Trophoblast cell (in vitro differentiated cells and primary cell): Measurements from ENCODE around the gene CABP4.

Experiments
- DNase-seq, 2 donors: peaks; one replicate each; pipeline ENCODE4 v3.0.0-alpha.2; 2016
- H2AFZ ChIP-seq: 2 replicates; pipeline ENCODE4 v1.6.1; 2013; ENCODE audit warnings: low read length, moderate library complexity, mild to moderate bottlenecking; ENCODE audit not compliant: insufficient read depth, poor library complexity
- H2AK5ac ChIP-seq: 2 replicates; pipeline ENCODE4 v1.6.1; 2013; ENCODE audit warnings: mild to moderate bottlenecking, low read length
- H2BK120ac ChIP-seq: 2 replicates; pipeline ENCODE4 v1.6.1; 2013; ENCODE audit warnings: low read length, mild to moderate bottlenecking, moderate library complexity; ENCODE audit not compliant: insufficient read depth, poor library complexity
- H2BK12ac ChIP-seq: 2 replicates; pipeline ENCODE4 v1.6.1; 2013; ENCODE audit warnings: mild to moderate bottlenecking, low read length, moderate library complexity
- H2BK5ac ChIP-seq: 2 replicates; pipeline ENCODE4 v1.6.1; 2013; ENCODE audit warnings: low read length, low read depth, moderate library complexity, mild to moderate bottlenecking; ENCODE audit not compliant: poor library complexity
- H3K14ac ChIP-seq: 2 replicates; pipeline ENCODE4 v1.6.1; 2013; ENCODE audit warnings: mild to moderate bottlenecking, low read length
- H3K18ac ChIP-seq: 2 replicates; pipeline ENCODE4 v1.6.1; 2013; ENCODE audit warnings: mild to moderate bottlenecking, low read length
- H3K23ac ChIP-seq: 2 replicates; pipeline ENCODE4 v1.6.1; 2013; ENCODE audit warnings: low read length
- H3K27ac ChIP-seq: 2 replicates; pipeline ENCODE4 v1.5.1; 2013; ENCODE audit warnings: low read depth, mild to moderate bottlenecking, inconsistent platforms, low read length, moderate library complexity
- H3K27me3 ChIP-seq: 2 replicates; pipeline ENCODE4 v1.6.1; 2013; ENCODE audit warnings: inconsistent platforms, mild to moderate bottlenecking, low read length, moderate library complexity; ENCODE audit not compliant: insufficient read depth
- H3K36me3 ChIP-seq, 2 experiments: 1 replicate in 1 of 2; 2 replicates in 1 of 2; pipeline ENCODE4 v1.6.1; 2013; ENCODE audit warnings: low read length in 2 of 2, mild to moderate bottlenecking in 2 of 2, moderate library complexity in 1 of 2; ENCODE audit not compliant: insufficient read depth in 2 of 2, control insufficient read depth in 1 of 2
- H3K4ac ChIP-seq: 2 replicates; pipeline ENCODE4 v1.6.1; 2013; ENCODE audit warnings: low read depth, mild to moderate bottlenecking, low read length, moderate library complexity
- H3K4me1 ChIP-seq, 2 experiments: 1 replicate in 1 of 2; 2 replicates in 1 of 2; pipeline ENCODE4 v1.6.1; 2013; ENCODE audit warnings: low read length in 2 of 2, mild to moderate bottlenecking in 2 of 2, moderate library complexity in 1 of 2; ENCODE audit not compliant: insufficient read depth in 2 of 2, control insufficient read depth in 1 of 2
- H3K4me2 ChIP-seq: 2 replicates; pipeline ENCODE4 v1.6.1; 2013; ENCODE audit warnings: inconsistent platforms, mild to moderate bottlenecking, low read length, moderate library complexity
- H3K4me3 ChIP-seq: 2 replicates; pipeline ENCODE4 v1.5.1; 2013; ENCODE audit warnings: mild to moderate bottlenecking, low read depth, low read length, inconsistent platforms
- H3K79me1 ChIP-seq: one replicate; pipeline ENCODE4 v1.6.1; 2013; ENCODE audit warnings: low read length
- H3K79me2 ChIP-seq: 2 replicates; pipeline ENCODE4 v1.6.1; 2013; ENCODE audit warnings: low read length, mild to moderate bottlenecking; ENCODE audit not compliant: control insufficient read depth, insufficient read depth, poor library complexity
- H3K9ac ChIP-seq: 2 replicates; pipeline ENCODE4 v1.6.1; 2013; ENCODE audit warnings: mild to moderate bottlenecking, low read length
- H3K9me3 ChIP-seq: 2 replicates; pipeline ENCODE4 v1.6.1; 2013; ENCODE audit warnings: low read depth, mild to moderate bottlenecking, control low read depth, inconsistent platforms, low read length; ENCODE audit not compliant: insufficient read depth
- H4K12ac ChIP-seq: 2 replicates; pipeline ENCODE4 v1.6.1; 2013; ENCODE audit warnings: low read depth, mild to moderate bottlenecking, low read length, moderate library complexity
- H4K8ac ChIP-seq: 2 replicates; pipeline ENCODE4 v1.6.1; 2013; ENCODE audit warnings: low read depth, mild to moderate bottlenecking, low read length, moderate library complexity
- H4K91ac ChIP-seq: one replicate; pipeline ENCODE4 v1.6.1; 2013; ENCODE audit warnings: low read depth, mild to moderate bottlenecking, low read length, moderate library complexity
- WGBS: extraction: QIAGEN DNeasy Blood & Tissue Kit; methylation state at CpG from one replicate; pipeline ENCODE4 v1.1.7; 2013; ENCODE audit warnings: missing lambda C conversion rate; ENCODE audit not compliant: insufficient read length, insufficient coverage; ENCODE audit errors: extremely low coverage; 5-methylcytosine and 5-hydroxymethylcytosine counted together

The CABP4 gene

GRCh38 chr11:67493548-67494370 lies 38.6 kb downstream of the CABP4 start:
- Histone ChIP-seq H3K9ac (no peak overlapping the region), H3K4ac (no peak overlapping the region), H4K8ac (no peak overlapping the region), H3K4me3 (no peak overlapping the region), H3K4me1 (no peaks in the 10 kb centered on the region), H4K12ac (no peak overlapping the region), H3K79me1 (no peaks in the 10 kb centered on the region), H3K36me3 (peaks cover 94 to 96% of the 10 kb centered on the region in 2 experiments), H3K79me2 (no peaks in the 10 kb centered on the region), H2BK5ac (no peak overlapping the region), H3K9me3 (no peaks in the 10 kb centered on the region), H2BK120ac (no peak overlapping the region), H3K27me3 (no peaks in the 10 kb centered on the region), H3K14ac (no peak overlapping the region), H2AFZ (no peak overlapping the region), H3K18ac (no peak overlapping the region), H2AK5ac (no peak overlapping the region), H4K91ac (no peak overlapping the region), H3K4me2 (no peak overlapping the region), H3K27ac (no peak overlapping the region), H2BK12ac (no peak overlapping the region), H3K23ac (no peak overlapping the region)
- DNase-seq, result no peak
- WGBS, result no CpG with 5 or more reads among the region's 65 CpGs

- Histone ChIP-seq H3K27me3 (no peaks in the 10 kb centered on the region), H2BK120ac (no peak overlapping the region), H4K8ac (no peak overlapping the region), H3K4me3 (no peak overlapping the region), H3K4me2 (no peak overlapping the region), H3K23ac (no peak overlapping the region), H2AK5ac (no peak overlapping the region), H4K91ac (no peak overlapping the region), H3K36me3 (peaks cover 93 to 95% of the 10 kb centered on the region in 2 experiments), H3K9ac (no peak overlapping the region), H3K14ac (no peak overlapping the region), H4K12ac (no peak overlapping the region), H3K79me2 (no peaks in the 10 kb centered on the region), H2BK5ac (no peak overlapping the region), H3K79me1 (no peaks in the 10 kb centered on the region), H2BK12ac (no peak overlapping the region), H3K18ac (no peak overlapping the region), H3K27ac (no peak overlapping the region), H3K4me1 (no peaks in the 10 kb centered on the region), H3K4ac (no peak overlapping the region), H2AFZ (no peak overlapping the region), H3K9me3 (no peaks in the 10 kb centered on the region)
- WGBS, result no CpG with 5 or more reads among the region's 59 CpGs
- no peak for DNase-seq
Measured at GRCh38 chr11:67494371-67495233, 39.4 kb downstream of the CABP4 start.

- no peak overlapping the region for H2AFZ ChIP-seq
- H3K27ac ChIP-seq, result no peak overlapping the region
- H3K4ac ChIP-seq, result no peak overlapping the region
- no peak overlapping the region for H3K4me3 ChIP-seq
- H3K36me3 ChIP-seq, result peaks cover 93 to 96% of the 10 kb centered on the region in 2 experiments
- H2BK5ac ChIP-seq, result no peak overlapping the region
- H2BK120ac ChIP-seq, result no peak overlapping the region
- H3K23ac ChIP-seq, result no peak overlapping the region
- no peak overlapping the region for H3K18ac ChIP-seq
- H3K79me2 ChIP-seq, result no peaks in the 10 kb centered on the region
- H3K79me1 ChIP-seq, result no peaks in the 10 kb centered on the region
- DNase-seq, result no peak
- no peaks in the 10 kb centered on the region for H3K9me3 ChIP-seq
- H3K14ac ChIP-seq, result no peak overlapping the region
- no peak overlapping the region for H2BK12ac ChIP-seq
- H3K4me2 ChIP-seq, result no peak overlapping the region
- no peak overlapping the region for H4K12ac ChIP-seq
- no peak overlapping the region for H3K9ac ChIP-seq
- H2AK5ac ChIP-seq, result no peak overlapping the region
- no peaks in the 10 kb centered on the region for H3K4me1 ChIP-seq
- no peak overlapping the region for H4K8ac ChIP-seq
- no peaks in the 10 kb centered on the region for H3K27me3 ChIP-seq
- WGBS, result no CpG with 5 or more reads among the region's 16 CpGs
- H4K91ac ChIP-seq, result no peak overlapping the region
Measured at GRCh38 chr11:67495234-67496005, 40.3 kb downstream of the CABP4 start.

- no peak overlapping the region for H2AK5ac ChIP-seq
- no peaks in the 10 kb centered on the region for H3K79me1 ChIP-seq
- no peak overlapping the region for H3K18ac ChIP-seq
- no CpG with 5 or more reads among the region's 12 CpGs for WGBS
- DNase-seq, result no peak
- no peak overlapping the region for H2BK120ac ChIP-seq
- no peak overlapping the region for H4K12ac ChIP-seq
- no peak overlapping the region for H4K8ac ChIP-seq
- no peak overlapping the region for H3K14ac ChIP-seq
- H3K4me3 ChIP-seq, result no peak overlapping the region
- H3K4me2 ChIP-seq, result no peak overlapping the region
- no peak overlapping the region for H3K27ac ChIP-seq
- no peaks in the 10 kb centered on the region for H3K9me3 ChIP-seq
- no peak overlapping the region for H2BK5ac ChIP-seq
- no peak overlapping the region for H2BK12ac ChIP-seq
- no peaks in the 10 kb centered on the region for H3K79me2 ChIP-seq
- H3K27me3 ChIP-seq, result no peaks in the 10 kb centered on the region
- no peak overlapping the region for H3K4ac ChIP-seq
- no peak overlapping the region for H4K91ac ChIP-seq
- peaks cover 88 to 91% of the 10 kb centered on the region in 2 experiments for H3K36me3 ChIP-seq
- H3K4me1 ChIP-seq, result no peaks in the 10 kb centered on the region
- H2AFZ ChIP-seq, result no peak overlapping the region
- H3K9ac ChIP-seq, result no peak overlapping the region
- no peak overlapping the region for H3K23ac ChIP-seq
Measured at GRCh38 chr11:67496113-67496512, 41.0 kb downstream of the CABP4 start.
